HG02759 (cell line): Measurements from ENCODE around the gene SCYL3.
"Not testable (repeated sequence)": the region's sequence is repeated elsewhere in the genome, so short reads cannot be mapped to it uniquely, and the experiment has no call there.

Experiments
- ATAC-seq: cut with Tn5 transposase; IDR thresholded peaks from one replicate; pipeline ENCODE4 v1.9.1; 2021; ENCODE audit warnings: mild to moderate bottlenecking, moderate library complexity; ENCODE audit not compliant: unreplicated experiment

Gene SCYL3

GRCh38 chr1:169893645-169894423 is at the start of gene SCYL3:
SCYL3 (minus strand) TSS chr1:169893896; CDS start chr1:169888840, 5,056 bp downstream.
- peak; percentile 85 for ATAC-seq

- ATAC-seq: no peak
Measured at GRCh38 chr1:169941982-169942830, 48.5 kb upstream of the SCYL3 start.

- ATAC-seq: no peak
Measured at GRCh38 chr1:169933984-169934725, 40.5 kb upstream of the SCYL3 start.

GRCh38 chr1:169931795-169932231 is 38.1 kb upstream of the SCYL3 start:
- ATAC-seq: no peak

- no peak for ATAC-seq
Measured at GRCh38 chr1:169929210-169929526, 35.5 kb upstream of the SCYL3 start.

- no peak for ATAC-seq
Measured at GRCh38 chr1:169928438-169929209, 34.9 kb upstream of the SCYL3 start.

GRCh38 chr1:169925505-169926482 is 32.1 kb upstream of the SCYL3 start:
- peak; percentile 57 for ATAC-seq

GRCh38 chr1:169924829-169925228 is 31.1 kb upstream of the SCYL3 start:
- no peak for ATAC-seq

- ATAC-seq: no peak
Measured at GRCh38 chr1:169924063-169924462, 30.4 kb upstream of the SCYL3 start.

- ATAC-seq: no peak
Measured at GRCh38 chr1:169921080-169921479, 27.4 kb upstream of the SCYL3 start.

- ATAC-seq: no peak
Measured at GRCh38 chr1:169918927-169919326, 25.2 kb upstream of the SCYL3 start.

- ATAC-seq: not testable (repeated sequence)
Measured at GRCh38 chr1:169918220-169918619, 24.5 kb upstream of the SCYL3 start.

- no peak for ATAC-seq
Measured at GRCh38 chr1:169915150-169915549, 21.5 kb upstream of the SCYL3 start.

- no peak for ATAC-seq
Measured at GRCh38 chr1:169914531-169914930, 20.8 kb upstream of the SCYL3 start.

GRCh38 chr1:169909499-169909898 is 15.8 kb upstream of the SCYL3 start:
- ATAC-seq: no peak

- no peak for ATAC-seq
Measured at GRCh38 chr1:169906938-169907337, 13.2 kb upstream of the SCYL3 start.

- ATAC-seq: peak; percentile 33
Measured at GRCh38 chr1:169904834-169905233, 11.1 kb upstream of the SCYL3 start.

- no peak for ATAC-seq
Measured at GRCh38 chr1:169902751-169903150, 9.1 kb upstream of the SCYL3 start.

- ATAC-seq: no peak
Measured at GRCh38 chr1:169901115-169901514, 7.4 kb upstream of the SCYL3 start.
